ENCODE measurements around the gene ZNF350. TPM values are rescaled to one million over a fixed set of nuclear protein-coding genes. Genes with fewer than 3 reads are reported as not detected.
A peak's percentile ranks its signal among the peaks of the same experiment; 100 is the strongest.

The ZNF350 gene
- total and polyA plus RNA-seq, 2 of the 13 experiments (the other 11 are each of a cell fraction or from before 2014, with no cell fraction given) = 3.7 to 6.9 TPM

- peaks cover 13% of the 10 kb centered on the region for H3K79me2 ChIP-seq (ENCODE audit: insufficient read depth, low read length)
- peak overlapping the region; percentile 87 for H3K27ac ChIP-seq (ENCODE audit: extremely low read length, insufficient read depth, low read length)
- peaks cover 34% of the 10 kb centered on the region for H3K9me3 ChIP-seq (ENCODE audit: low read length)
- intact Hi-C loops (cut with micrococcal nuclease; ENCODE audit: unreplicated experiment) = loop anchor here (2.0 to 10.0 kb wide), 2 partner anchors 22 to 78 kb away; partner anchors contain the start of genes ZNF615 and ZNF649
- POLR2A ChIA-PET = no interaction called here
- WGBS (ENCODE audit: low lambda C conversion rate) = 78% methylated on average over 11 of the region's 11 CpGs
- CTCF ChIA-PET (ENCODE audit: low intra/inter-chr PET ratio, low total read pairs) = no interaction called here
- ATAC-seq (no peak), FAIRE-seq (no peak), DNase-seq (ENCODE audit: low spot score) (no peak)
- peak overlapping the region; percentile 84 for H3K9ac ChIP-seq (ENCODE audit: insufficient read depth, low read depth, low read length)
- no peak overlapping the region for H2AFZ ChIP-seq (ENCODE audit: low read length)
- H3K4me1 ChIP-seq (ENCODE audit: insufficient read depth, low read length) = peaks cover 32% of the 10 kb centered on the region
- no peaks in the 10 kb centered on the region for H4K20me1 ChIP-seq (ENCODE audit: insufficient read depth, low read length)
- no TSS peak for BruUV-seq (replicated peaks)
- peak overlapping the region in 2 of 3 experiments; percentile 88 to 96; a peak in 2 of 6 replicates for H3K4me3 ChIP-seq (replicated peaks in 1 of 3; ENCODE audit: insufficient read depth in 1 of 3, low read depth in 2 of 3, low read length in 3 of 3)
- TF ChIP-seq ZBTB33 (CRISPR knock-in tag; IDR thresholded peaks at IDR 0.05) (peak; percentile 37; the same call in 1 of the 2 replicates), GPN1 (CRISPR knock-in tag; IDR thresholded peaks at IDR 0.05; ENCODE audit: borderline replicate concordance) (no peak), E2F1 (CRISPR knock-in tag; IDR thresholded peaks at IDR 0.05) (0 out of 2 replicates have a peak, but pooled peaks have one; percentile 8), BATF2 (CRISPR knock-in tag; IDR thresholded peaks at IDR 0.05) (no peak), ZSCAN22 (CRISPR knock-in tag; IDR thresholded peaks at IDR 0.05) (no peak), ZNF550 (CRISPR knock-in tag; IDR thresholded peaks at IDR 0.05; ENCODE audit: borderline replicate concordance) (no peak), JUN (CRISPR knock-in tag; IDR thresholded peaks at IDR 0.05) (no peak), ZHX2 (IDR thresholded peaks at IDR 0.05; ENCODE audit: low read depth) (0 out of 2 replicates have a peak, but pooled peaks have one; percentile 8), ZHX2 (CRISPR knock-in tag; IDR thresholded peaks at IDR 0.05; ENCODE audit: borderline replicate concordance) (no peak), ATRX (CRISPR knock-in tag; IDR thresholded peaks at IDR 0.05; ENCODE audit: borderline replicate concordance) (no peak), CHD4 (IDR thresholded peaks at IDR 0.05; ENCODE audit: borderline replicate concordance, low read length) (0 out of 2 replicates have a peak, but pooled peaks have one; percentile 9), ZKSCAN1 (IDR thresholded peaks at IDR 0.05; ENCODE audit: low read length) (no peak), ZNF337 (CRISPR knock-in tag; IDR thresholded peaks at IDR 0.05; ENCODE audit: borderline replicate concordance, low read depth) (0 out of 2 replicates have a peak, but pooled peaks have one; percentile 30)
- in situ Hi-C loops (cut with HindIII; ENCODE audit: extremely low pct_ligation_motif_present, low pct_unique_long_range_greater_than_20kb) = no loop called here
- H3K4me2 ChIP-seq (ENCODE audit: low read depth, low read length) = peak overlapping the region; percentile 66
- no peaks in the 10 kb centered on the region; a peak in 1 of 5 replicates for H3K27me3 ChIP-seq (ENCODE audit: control insufficient read depth in 1 of 2, insufficient read depth in 2 of 2, low read length in 2 of 2)
- H3K36me3 ChIP-seq (replicated peaks in 1 of 2; ENCODE audit: control insufficient read depth in 1 of 2, insufficient read depth in 2 of 2, low read length in 2 of 2) = peaks cover 2 to 9% of the 10 kb centered on the region in 2 experiments; a peak in 3 of 5 replicates
These were observed 60.2 kb downstream of the ZNF350 start for GRCh38 chr19:51926426-51926783.

All from HepG2 (cell line).